H9 (cell line): Measurements from ENCODE around the gene ZNF600. TPM values are rescaled to one million over a fixed set of nuclear protein-coding genes. Genes with fewer than 3 reads are reported as not detected.

Experiments used
- DNase-seq: peaks from one replicate; pipeline ENCODE4 v3.0.0-alpha.2; 2017
- H2AFZ ChIP-seq: one replicate; pipeline ENCODE4 v1.6.1; 2013; ENCODE audit warnings: mild to moderate bottlenecking, low read length, control low read depth, moderate library complexity
- H2AK5ac ChIP-seq: 2 replicates; pipeline ENCODE4 v1.6.1; 2013; ENCODE audit warnings: low read length, control low read depth, mixed read lengths; ENCODE audit not compliant: insufficient read length
- H2BK120ac ChIP-seq: one replicate; pipeline ENCODE4 v1.6.1; 2013; ENCODE audit warnings: low read depth, mild to moderate bottlenecking, low read length, control low read depth, inconsistent platforms; ENCODE audit not compliant: poor library complexity, severe bottlenecking
- H2BK12ac ChIP-seq: 2 replicates; pipeline ENCODE4 v1.6.1; 2013; ENCODE audit warnings: low read length, control low read depth, mixed read lengths, low read depth; ENCODE audit not compliant: insufficient read length
- H2BK15ac ChIP-seq: 2 replicates; pipeline ENCODE4 v1.6.1; 2013; ENCODE audit warnings: low read depth, low read length, control low read depth
- H2BK20ac ChIP-seq: one replicate; pipeline ENCODE4 v1.6.1; 2013; ENCODE audit warnings: low read depth, mild to moderate bottlenecking, low read length, control low read depth, inconsistent platforms; ENCODE audit not compliant: poor library complexity, severe bottlenecking
- H2BK5ac ChIP-seq: 2 replicates; pipeline ENCODE4 v1.6.1; 2013; ENCODE audit warnings: low read length, control low read depth, mixed read lengths; ENCODE audit not compliant: insufficient read length
- H3K14ac ChIP-seq: 2 replicates; pipeline ENCODE4 v1.6.1; 2013; ENCODE audit warnings: low read length, control low read depth; ENCODE audit not compliant: insufficient read depth
- H3K18ac ChIP-seq: 2 replicates; pipeline ENCODE4 v1.6.1; 2013; ENCODE audit warnings: low read depth, mild to moderate bottlenecking, mixed read lengths, low read length, control low read depth; ENCODE audit not compliant: insufficient read length
- H3K23ac ChIP-seq: 2 replicates; pipeline ENCODE4 v1.6.1; 2013; ENCODE audit warnings: low read length, control low read depth, mixed read lengths, low read depth; ENCODE audit not compliant: insufficient read length
- H3K23me2 ChIP-seq: 2 replicates; pipeline ENCODE4 v1.6.1; 2013; ENCODE audit warnings: low read depth, mild to moderate bottlenecking, mixed read lengths, low read length, control low read depth; ENCODE audit not compliant: insufficient read length, poor library complexity, severe bottlenecking
- H3K27ac ChIP-seq: 2 replicates; pipeline ENCODE4 v1.5.1; 2013; ENCODE audit warnings: low read length, control low read depth, mixed read lengths, low read depth; ENCODE audit not compliant: insufficient read length
- H3K27me3 ChIP-seq: 2 replicates; pipeline ENCODE4 v1.6.1; 2013; ENCODE audit warnings: low read length, control low read depth, inconsistent platforms; ENCODE audit not compliant: insufficient read depth
- H3K4ac ChIP-seq: 2 replicates; pipeline ENCODE4 v1.6.1; 2013; ENCODE audit warnings: low read depth, mild to moderate bottlenecking, control low read depth, inconsistent platforms, low read length, moderate library complexity
- H3K4me1 ChIP-seq: 2 replicates; pipeline ENCODE4 v1.6.1; 2013; ENCODE audit warnings: low read length, control low read depth, inconsistent platforms; ENCODE audit not compliant: insufficient read depth
- H3K4me2 ChIP-seq: 2 replicates; pipeline ENCODE4 v1.6.1; 2013; ENCODE audit warnings: low read length, control low read depth, mixed read lengths; ENCODE audit not compliant: insufficient read length, insufficient read depth
- H3K56ac ChIP-seq: 2 replicates; pipeline ENCODE4 v1.6.1; 2013; ENCODE audit warnings: low read depth, mild to moderate bottlenecking, mixed read lengths, low read length, control low read depth; ENCODE audit not compliant: insufficient read length
- H3K79me1 ChIP-seq: 2 replicates; pipeline ENCODE4 v1.6.1; 2013; ENCODE audit warnings: low read depth, mild to moderate bottlenecking, moderate library complexity, low read length, control low read depth, inconsistent platforms; ENCODE audit not compliant: insufficient read depth, poor library complexity, severe bottlenecking
- H3K79me2 ChIP-seq: 2 replicates; pipeline ENCODE4 v1.6.1; 2013; ENCODE audit warnings: low read length, control low read depth, inconsistent platforms; ENCODE audit not compliant: insufficient read depth
- H3K9ac ChIP-seq: 2 replicates; pipeline ENCODE4 v1.6.1; 2013; ENCODE audit warnings: low read length, control low read depth, mixed read lengths; ENCODE audit not compliant: insufficient read length; ENCODE audit errors: extremely low read depth
- H3K9me3 ChIP-seq: one replicate; pipeline ENCODE4 v1.6.1; 2013; ENCODE audit warnings: low read depth, low read length, inconsistent platforms; ENCODE audit not compliant: control insufficient read depth
- H3T11ph ChIP-seq: one replicate; pipeline ENCODE4 v1.6.1; 2013; ENCODE audit warnings: mild to moderate bottlenecking, low read length, control low read depth, inconsistent platforms
- H4K20me1 ChIP-seq: one replicate; pipeline ENCODE4 v1.6.1; 2013; ENCODE audit not compliant: control insufficient read depth, insufficient read length, insufficient read depth
- H4K5ac ChIP-seq: 2 replicates; pipeline ENCODE4 v1.6.1; 2013; ENCODE audit warnings: low read depth, mild to moderate bottlenecking, mixed read lengths, low read length, control low read depth; ENCODE audit not compliant: insufficient read length
- H4K8ac ChIP-seq: replicated peaks from 2 replicates; pipeline ENCODE4 v1.6.1; 2013; ENCODE audit warnings: low read length, control low read depth, mixed read lengths, low read depth; ENCODE audit not compliant: insufficient read length
- H4K91ac ChIP-seq: 2 replicates; pipeline ENCODE4 v1.6.1; 2013; ENCODE audit warnings: low read depth, mild to moderate bottlenecking, moderate library complexity, mixed read lengths, low read length, control low read depth; ENCODE audit not compliant: insufficient read length
- H3K27ac Mint-ChIP-seq, 3 experiments: 2 replicates in 2 of 3; 3 replicates in 1 of 3; pipeline ENCODE4 v1.8.0; 2020 to 2021; ENCODE audit warnings: mixed read lengths in 3 of 3, mild to moderate bottlenecking in 1 of 3, moderate library complexity in 1 of 3
- H3K27me3 Mint-ChIP-seq: 2 replicates; pipeline ENCODE4 v1.8.0; 2021; ENCODE audit warnings: low read depth, mild to moderate bottlenecking, moderate library complexity, mixed read lengths
- H3K36me3 Mint-ChIP-seq, 3 experiments: 2 replicates in 2 of 3; 3 replicates in 1 of 3; pipeline ENCODE4 v1.8.0; 2020 to 2021; ENCODE audit warnings: low read depth in 3 of 3, mixed read lengths in 3 of 3; ENCODE audit not compliant: insufficient read depth in 1 of 3
- H3K4me1 Mint-ChIP-seq, 2 experiments: 2 replicates each; pipeline ENCODE4 v1.8.0; 2020; ENCODE audit warnings: mixed read lengths in 2 of 2
- H3K4me3 Mint-ChIP-seq, 2 experiments: 2 replicates in 1 of 2; 3 replicates in 1 of 2; pipeline ENCODE4 v1.8.0; 2020 to 2021; ENCODE audit warnings: mild to moderate bottlenecking in 2 of 2, mixed read lengths in 2 of 2, moderate library complexity in 1 of 2
- H3K9me3 Mint-ChIP-seq, 2 experiments: 2 replicates in 1 of 2; 3 replicates in 1 of 2; pipeline ENCODE4 v1.8.0; 2020; ENCODE audit warnings: mild to moderate bottlenecking in 2 of 2, mixed read lengths in 2 of 2, moderate library complexity in 1 of 2
- CTCF ChIP-seq: fragments of 200-600 bp; sonication (generic); conservative IDR thresholded peaks from 3 replicates; pipeline ENCODE4 v1.8.0; 2021; ENCODE audit warnings: antibody characterized with exemption, mild to moderate bottlenecking
- whole genome bisulfite sequencing: extraction: QIAGEN DNeasy Blood & Tissue Kit; methylation state at CpG from one replicate; pipeline ENCODE4 v1.1.7; 2013; ENCODE audit warnings: missing lambda C conversion rate, low lambda C conversion rate, mixed read lengths; ENCODE audit not compliant: insufficient read length; ENCODE audit errors: extremely low coverage; 5-methylcytosine and 5-hydroxymethylcytosine counted together
- total RNA-seq: library from RNA; stranded (reverse); gene quantifications from 2 replicates; pipeline ENCODE4 v1.2.1, GENCODE V29; 2021

Gene ZNF600
- total RNA-seq, 1 experiment from 2014 or later: 9.3 TPM

- no peak for TF ChIP-seq CTCF
- peaks cover 0 to 5% (median 2%) of the 10 kb centered on the region in 3 experiments; a peak in 3 of 7 replicates for H3K36me3 Mint-ChIP-seq
- no peak overlapping the region for H3K9ac ChIP-seq
- H2BK15ac ChIP-seq: no peak overlapping the region
- no peak overlapping the region for H4K91ac ChIP-seq
- H3K27me3 Mint-ChIP-seq: peaks cover 6% of the 10 kb centered on the region; the same call in 1 of the 2 replicates
- H2BK20ac ChIP-seq: no peak overlapping the region
- no peak overlapping the region for H3K23ac ChIP-seq
- H3T11ph ChIP-seq: no peak overlapping the region
- no peak overlapping the region for H2BK5ac ChIP-seq
- no peak for DNase-seq
- peaks cover 0 to 12% of the 10 kb centered on the region in 2 experiments for H3K4me1 Mint-ChIP-seq
- H3K4me1 ChIP-seq: no peaks in the 10 kb centered on the region
- H3K27me3 ChIP-seq: no peaks in the 10 kb centered on the region
- no peak overlapping the region for H3K14ac ChIP-seq
- H3K4ac ChIP-seq: no peak overlapping the region
- H4K8ac ChIP-seq: no peak overlapping the region
- no peak overlapping the region for H4K5ac ChIP-seq
- H2BK120ac ChIP-seq: no peak overlapping the region
- H3K4me3 Mint-ChIP-seq: no peak overlapping the region
- WGBS: no CpG with 5 or more reads among the region's 4 CpGs
- H3K56ac ChIP-seq: no peak overlapping the region
- H4K20me1 ChIP-seq: no peaks in the 10 kb centered on the region
- H2BK12ac ChIP-seq: no peak overlapping the region
- no peak overlapping the region for H2AFZ ChIP-seq
- H3K18ac ChIP-seq: no peak overlapping the region
- no peaks in the 10 kb centered on the region for H3K79me1 ChIP-seq
- no peaks in the 10 kb centered on the region for H3K9me3 ChIP-seq
- H3K9me3 Mint-ChIP-seq: peaks cover 3 to 4% of the 10 kb centered on the region in 2 experiments; a peak in 2 of 5 replicates
- no peak overlapping the region for H3K27ac Mint-ChIP-seq
- H3K23me2 ChIP-seq: peaks cover 3% of the 10 kb centered on the region
- no peak overlapping the region for H3K27ac ChIP-seq
- no peak overlapping the region for H3K4me2 ChIP-seq
- no peaks in the 10 kb centered on the region for H3K79me2 ChIP-seq
- no peak overlapping the region for H2AK5ac ChIP-seq
Measured at GRCh38 chr19:52749780-52750179, 36.8 kb downstream of the ZNF600 start.
